Neural progenitor cell (in vitro differentiated cells): ENCODE measurements around the gene NSMF. TPM values are rescaled to one million over a fixed set of nuclear protein-coding genes. Genes with fewer than 3 reads are reported as not detected.

ENCODE experiments used
- DNase-seq: peaks from one replicate; pipeline ENCODE4 v3.0.0-alpha.2; 2016; ENCODE audit warnings: low spot score
- H2AFZ ChIP-seq: fragments of 200-600 bp; sonication (generic); replicated peaks from 2 replicates; pipeline ENCODE4 v1.6.1; 2016; ENCODE audit warnings: antibody characterized with exemption
- H3F3A ChIP-seq: fragments of 200-600 bp; sonication (generic); 2 replicates; pipeline ENCODE4 v1.6.1; 2016; ENCODE audit warnings: antibody characterized with exemption, low read depth
- H3K27ac ChIP-seq: fragments of 200-600 bp; sonication (generic); 2 replicates; pipeline ENCODE4 v1.5.1; 2016; ENCODE audit warnings: mild to moderate bottlenecking
- H3K27me3 ChIP-seq: fragments of 200-600 bp; sonication (generic); 2 replicates; pipeline ENCODE4 v1.6.1; 2016; ENCODE audit warnings: mild to moderate bottlenecking, moderate library complexity
- H3K36me3 ChIP-seq: fragments of 200-600 bp; sonication (generic); 2 replicates; pipeline ENCODE4 v1.5.1; 2016
- H3K4me1 ChIP-seq: fragments of 200-600 bp; sonication (generic); 2 replicates; pipeline ENCODE4 v1.6.1; 2016; ENCODE audit warnings: mixed run types
- H3K4me2 ChIP-seq: fragments of 200-600 bp; sonication (generic); 2 replicates; pipeline ENCODE4 v1.6.1; 2016
- H3K4me3 ChIP-seq: fragments of 200-600 bp; sonication (generic); 2 replicates; pipeline ENCODE4 v1.5.1; 2016
- H3K79me2 ChIP-seq: fragments of 200-600 bp; sonication (generic); 2 replicates; pipeline ENCODE4 v1.6.1; 2016; ENCODE audit warnings: low read depth
- H3K9ac ChIP-seq: fragments of 200-600 bp; sonication (generic); 2 replicates; pipeline ENCODE4 v1.6.1; 2016
- H3K9me3 ChIP-seq: fragments of 200-600 bp; sonication (generic); 2 replicates; pipeline ENCODE4 v1.5.1; 2016; ENCODE audit warnings: low read depth
- H4K20me1 ChIP-seq: fragments of 200-600 bp; sonication (generic); 2 replicates; pipeline ENCODE4 v1.6.1; 2016; ENCODE audit warnings: low read depth
- H3K27ac Mint-ChIP-seq: 3 replicates; pipeline ENCODE4 v1.8.0; 2021; ENCODE audit warnings: mixed read lengths
- H3K27me3 Mint-ChIP-seq: 2 replicates; pipeline ENCODE4 v1.8.0; 2022; ENCODE audit warnings: low read depth, mild to moderate bottlenecking, inconsistent platforms, moderate library complexity, mixed read lengths; ENCODE audit not compliant: insufficient read depth
- H3K36me3 Mint-ChIP-seq: 3 replicates; pipeline ENCODE4 v1.8.0; 2021; ENCODE audit warnings: mixed read lengths
- H3K4me1 Mint-ChIP-seq: 3 replicates; pipeline ENCODE4 v1.8.0; 2021; ENCODE audit warnings: mixed read lengths
- H3K4me3 Mint-ChIP-seq: 3 replicates; pipeline ENCODE4 v1.8.0; 2021; ENCODE audit warnings: mild to moderate bottlenecking, moderate library complexity, mixed read lengths
- H3K9me3 Mint-ChIP-seq: 3 replicates; pipeline ENCODE4 v1.8.0; 2020; ENCODE audit warnings: mixed read lengths
- CTCF ChIP-seq: fragments of 200-600 bp; sonication (generic); IDR thresholded peaks from 2 replicates; pipeline ENCODE4 v1.5.1; 2017; ENCODE audit warnings: antibody characterized with exemption, mild to moderate bottlenecking
- EZH2 ChIP-seq: fragments of 200-600 bp; sonication (generic); IDR thresholded peaks from 2 replicates; pipeline ENCODE4 v1.6.1; 2017; ENCODE audit warnings: antibody characterized with exemption, mild to moderate bottlenecking, moderate library complexity
- EZH2phosphoT487 ChIP-seq: fragments of 200-600 bp; sonication (generic); IDR thresholded peaks from 2 replicates; pipeline ENCODE4 v1.6.1; 2017; ENCODE audit warnings: antibody characterized with exemption
- total RNA-seq: library from RNA; depleted of rRNA; stranded (reverse); fragments of >200 nt; gene quantifications from 2 replicates; pipeline ENCODE4 v1.2.3, GENCODE V29; 2015; ENCODE audit warnings: low replicate concordance

NSMF gene
- total RNA-seq, 1 donor from 2014 or later: 17.1 TPM

GRCh38 chr9:137446851-137447471, 12.2 kb downstream of the NSMF start:
- DNase-seq: no peak
- H3K4me1 ChIP-seq: no peaks in the 10 kb centered on the region
- H3K9me3 Mint-ChIP-seq: no peaks in the 10 kb centered on the region

DNA sequence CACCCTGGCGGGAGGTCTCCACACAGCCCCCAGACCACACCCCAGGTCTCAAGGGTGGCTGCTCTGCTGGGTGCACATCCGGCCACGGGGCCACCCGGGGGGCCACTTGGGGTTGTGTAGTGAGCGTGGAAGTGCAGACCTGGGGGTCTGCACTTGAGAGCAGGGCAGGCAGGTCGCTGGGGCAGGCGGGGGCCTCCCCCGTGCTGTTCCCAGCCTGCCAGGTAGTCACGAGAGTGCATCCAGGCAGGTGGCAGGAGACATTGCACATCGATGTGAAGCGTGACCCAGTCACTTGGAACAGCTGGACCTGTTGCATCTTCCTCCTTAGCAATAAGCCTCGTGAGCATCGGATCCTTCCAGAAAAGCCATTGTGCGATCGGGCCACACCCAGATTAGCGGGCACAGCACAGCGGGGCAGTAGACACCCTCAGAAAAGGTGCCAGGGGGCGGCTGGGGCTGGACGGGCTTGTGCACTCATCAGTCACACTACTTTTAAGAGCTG, 13.2 kb downstream of the NSMF start:
- peaks cover 30% of the 10 kb centered on the region for H3K27me3 ChIP-seq
- no peaks in the 10 kb centered on the region for H3K79me2 ChIP-seq
- DNase-seq: no peak
- no peaks in the 10 kb centered on the region for H3K9me3 ChIP-seq
- peaks cover 2% of the 10 kb centered on the region for H3K36me3 Mint-ChIP-seq
- peaks cover 21% of the 10 kb centered on the region for H3F3A ChIP-seq
- TF ChIP-seq EZH2phosphoT487 (no peak), CTCF (no peak), EZH2 (no peak)
- H3K4me3 Mint-ChIP-seq: no peak overlapping the region
- H3K4me2 ChIP-seq: no peak overlapping the region
- H3K4me1 ChIP-seq: no peaks in the 10 kb centered on the region
- H2AFZ ChIP-seq: no peak overlapping the region
- no peak overlapping the region for H3K27ac ChIP-seq
- no peak overlapping the region for H3K27ac Mint-ChIP-seq
- peaks cover 26% of the 10 kb centered on the region for H3K4me1 Mint-ChIP-seq
- H3K9ac ChIP-seq: no peak overlapping the region
- H3K4me3 ChIP-seq: no peak overlapping the region
- peaks cover 14% of the 10 kb centered on the region for H3K27me3 Mint-ChIP-seq
- no peaks in the 10 kb centered on the region for H4K20me1 ChIP-seq
- no peaks in the 10 kb centered on the region for H3K36me3 ChIP-seq
- H3K9me3 Mint-ChIP-seq: no peaks in the 10 kb centered on the region

More at GRCh38 chr9:137446851-137447471, 12.2 kb downstream of the NSMF start:
- Histone ChIP-seq H3K36me3 (no peaks in the 10 kb centered on the region), H3F3A (peaks cover 18% of the 10 kb centered on the region), H4K20me1 (no peaks in the 10 kb centered on the region), H3K79me2 (no peaks in the 10 kb centered on the region), H3K9ac (no peak overlapping the region), H3K27ac (no peak overlapping the region), H3K9me3 (no peaks in the 10 kb centered on the region), H3K27me3 (peaks cover 22% of the 10 kb centered on the region), H2AFZ (no peak overlapping the region), H3K4me3 (no peak overlapping the region), H3K4me2 (no peak overlapping the region)
- Mint-ChIP-seq H3K4me1 (peaks cover 25% of the 10 kb centered on the region), H3K27ac (no peak overlapping the region), H3K36me3 (peaks cover 2% of the 10 kb centered on the region), H3K4me3 (no peak overlapping the region), H3K27me3 (peaks cover 14% of the 10 kb centered on the region)
- TF ChIP-seq EZH2 (no peak), EZH2phosphoT487 (no peak), CTCF (no peak)

DNA sequence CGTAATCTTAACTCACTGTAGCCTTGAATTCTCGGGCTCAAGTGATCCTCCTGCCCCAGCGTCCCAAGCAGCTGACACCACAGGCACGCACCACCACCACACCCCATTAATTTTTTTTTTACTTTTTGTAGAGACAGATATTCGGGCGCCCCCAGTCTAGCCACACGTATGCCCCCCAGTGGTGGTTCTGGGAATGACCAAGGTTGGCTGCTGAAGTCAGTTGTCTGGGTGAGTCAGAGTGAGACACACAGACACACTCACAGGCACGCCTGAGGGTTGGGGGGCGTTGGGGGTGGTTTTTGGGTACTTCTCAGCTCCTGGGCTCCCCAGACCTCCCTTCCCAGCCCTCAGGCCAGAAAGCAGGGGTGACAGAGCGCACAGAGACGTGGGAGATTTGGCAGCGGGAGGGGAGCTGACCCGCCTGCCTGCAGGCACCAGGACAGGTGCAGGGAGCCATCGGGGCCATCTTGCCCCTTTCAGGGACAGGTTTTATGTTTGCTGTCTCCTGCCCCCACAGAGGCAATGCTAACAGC, 13.8 kb downstream of the NSMF start:
- Mint-ChIP-seq H3K4me1 (peaks cover 26% of the 10 kb centered on the region), H3K27ac (peak overlapping the region; percentile 83), H3K4me3 (peak overlapping the region; percentile 55), H3K36me3 (peaks cover 2% of the 10 kb centered on the region), H3K27me3 (peaks cover 14% of the 10 kb centered on the region), H3K9me3 (no peaks in the 10 kb centered on the region)
- H3K4me2 ChIP-seq: no peak overlapping the region
- H2AFZ ChIP-seq: no peak overlapping the region
- TF ChIP-seq EZH2phosphoT487 (no peak), CTCF (peak; percentile 80)
- no peaks in the 10 kb centered on the region for H3K79me2 ChIP-seq
- no peaks in the 10 kb centered on the region for H3K9me3 ChIP-seq
- H3K4me1 ChIP-seq: no peaks in the 10 kb centered on the region
- H3F3A ChIP-seq: peaks cover 21% of the 10 kb centered on the region
- H4K20me1 ChIP-seq: no peaks in the 10 kb centered on the region
- no peak overlapping the region for H3K4me3 ChIP-seq
- no peaks in the 10 kb centered on the region for H3K36me3 ChIP-seq
- no peak overlapping the region for H3K27ac ChIP-seq
- peak; percentile 79 for DNase-seq
- H3K9ac ChIP-seq: no peak overlapping the region
- H3K27me3 ChIP-seq: peaks cover 30% of the 10 kb centered on the region
